ENCODE results near the gene PRKCE. TPM values are rescaled to one million over a fixed set of nuclear protein-coding genes. Genes with fewer than 3 reads are reported as not detected.

Gene PRKCE
- total RNA-seq, 3 donors from 2014 or later (not counting 1 experiment from before 2014, with no cell fraction given), result 35.2 to 42.1 (median 38.6) TPM

DNA sequence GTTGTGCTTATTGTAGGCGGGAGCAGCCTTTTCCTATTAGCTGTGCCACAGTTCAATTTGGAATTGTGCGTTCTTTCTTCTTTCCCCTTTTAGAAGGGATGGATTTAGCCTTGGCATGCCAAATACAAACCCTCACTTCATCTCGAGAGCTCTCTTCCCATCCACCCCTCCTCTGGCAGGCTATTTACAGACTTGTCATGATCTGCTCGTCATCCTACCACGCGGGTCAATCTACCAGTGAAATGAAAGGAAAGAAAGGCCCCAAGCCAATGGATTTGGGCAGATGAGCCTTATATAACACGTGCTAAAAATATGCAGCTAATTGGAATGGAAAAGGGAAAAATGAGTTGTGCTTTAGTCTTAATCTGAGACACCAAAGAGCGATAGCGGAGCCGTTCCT is 277.5 kb downstream of the PRKCE start:
- no peak overlapping the region for H3K27ac Mint-ChIP-seq
- no peaks in the 10 kb centered on the region for H3K9me3 Mint-ChIP-seq
- ATAC-seq (no peak), DNase-seq (no peak)
- peaks cover 0 to 20% of the 10 kb centered on the region in 2 donors for H3K4me1 Mint-ChIP-seq
- Histone ChIP-seq H3K27ac (ENCODE audit: low read length) (no peak overlapping the region), H3K9me3 (ENCODE audit: control insufficient read depth, insufficient read depth, low read length) (no peaks in the 10 kb centered on the region), H3K27me3 (ENCODE audit: control insufficient read depth, insufficient read depth, low read length) (no peaks in the 10 kb centered on the region), H3K4me1 (ENCODE audit: control insufficient read depth, insufficient read depth, low read length) (no peaks in the 10 kb centered on the region), H3K4me3 (ENCODE audit: low read length) (no peak overlapping the region), H3K36me3 (ENCODE audit: control insufficient read depth, insufficient read depth, low read length) (no peaks in the 10 kb centered on the region)
- intact Hi-C loops (cut with micrococcal nuclease), result no loop called here
- H3K4me3 Mint-ChIP-seq, result no peak overlapping the region
- TF ChIP-seq CTCF (IDR thresholded peaks at IDR 0.05), result no peak
- no peaks in the 10 kb centered on the region for H3K27me3 Mint-ChIP-seq (ENCODE audit: low read depth in 2 of 2)
- 92% methylated on average over 10 of the region's 10 CpGs for WGBS (ENCODE audit: insufficient coverage)
- no peaks in the 10 kb centered on the region for H3K36me3 Mint-ChIP-seq

DNA sequence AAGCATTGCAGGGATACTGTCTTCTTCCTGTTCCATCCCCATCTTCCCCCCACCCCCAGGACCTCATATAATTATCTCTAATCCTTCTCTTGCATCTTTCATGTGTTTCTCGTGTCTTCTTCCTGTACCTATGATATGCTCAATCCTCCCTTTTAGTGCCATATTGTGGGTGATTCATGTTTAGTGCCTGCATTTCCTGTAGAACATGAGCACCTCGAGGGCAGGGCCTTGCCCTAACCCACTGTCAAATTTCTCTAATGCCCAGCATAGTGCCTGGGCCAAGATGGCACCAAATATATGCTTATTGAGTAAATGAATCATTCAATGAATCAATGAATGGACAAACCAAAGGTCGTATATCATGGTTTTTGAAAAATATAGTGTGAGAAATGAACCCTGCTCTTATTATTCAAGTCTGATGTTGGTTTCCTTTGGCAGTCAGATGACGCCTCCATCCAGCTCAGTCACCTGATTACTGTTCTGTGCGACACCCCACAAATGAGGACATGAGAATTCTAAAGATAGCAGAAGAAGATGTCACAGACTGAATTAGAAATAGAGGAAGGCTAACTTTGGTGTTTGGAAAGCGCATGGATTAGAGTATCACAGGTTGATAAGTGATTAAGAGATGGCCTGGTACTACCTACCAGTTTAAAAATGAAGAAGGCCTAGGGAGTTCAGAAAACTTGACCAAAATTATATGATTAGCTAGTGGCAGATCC is 278.4 kb downstream of the PRKCE start:
- DNase-seq, result no peak
- no peaks in the 10 kb centered on the region for H3K27me3 Mint-ChIP-seq (ENCODE audit: low read depth in 2 of 2)
- no peak for TF ChIP-seq CTCF (IDR thresholded peaks at IDR 0.05)
- no peaks in the 10 kb centered on the region for H3K4me1 ChIP-seq (ENCODE audit: control insufficient read depth, insufficient read depth, low read length)
- no peak for ATAC-seq
- H3K36me3 ChIP-seq (ENCODE audit: control insufficient read depth, insufficient read depth, low read length), result no peaks in the 10 kb centered on the region
- H3K27me3 ChIP-seq (ENCODE audit: control insufficient read depth, insufficient read depth, low read length), result no peaks in the 10 kb centered on the region
- peak overlapping the region; percentile 41 for H3K27ac ChIP-seq (ENCODE audit: low read length)
- 71% methylated on average over 6 of the region's 6 CpGs for WGBS (ENCODE audit: insufficient coverage)
- H3K4me1 Mint-ChIP-seq, result peaks cover 0 to 20% of the 10 kb centered on the region in 2 donors
- H3K36me3 Mint-ChIP-seq, result no peaks in the 10 kb centered on the region
- no peak overlapping the region for H3K27ac Mint-ChIP-seq
- intact Hi-C loops (cut with micrococcal nuclease), result no loop called here
- no peak overlapping the region for H3K4me3 Mint-ChIP-seq
- no peaks in the 10 kb centered on the region for H3K9me3 ChIP-seq (ENCODE audit: control insufficient read depth, insufficient read depth, low read length)
- no peaks in the 10 kb centered on the region for H3K9me3 Mint-ChIP-seq
- no peak overlapping the region for H3K4me3 ChIP-seq (ENCODE audit: low read length)

- peaks cover 0 to 20% of the 10 kb centered on the region in 2 donors for H3K4me1 Mint-ChIP-seq
- no peaks in the 10 kb centered on the region for H3K27me3 ChIP-seq (ENCODE audit: control insufficient read depth, insufficient read depth, low read length)
- no peaks in the 10 kb centered on the region for H3K9me3 Mint-ChIP-seq
- TF ChIP-seq CTCF (IDR thresholded peaks at IDR 0.05), result no peak
- no peak overlapping the region for H3K27ac Mint-ChIP-seq
- H3K27ac ChIP-seq (ENCODE audit: low read length), result no peak overlapping the region
- no peaks in the 10 kb centered on the region for H3K9me3 ChIP-seq (ENCODE audit: control insufficient read depth, insufficient read depth, low read length)
- 81% methylated on average over 1 of the region's 1 CpG for WGBS (ENCODE audit: insufficient coverage)
- H3K36me3 ChIP-seq (ENCODE audit: control insufficient read depth, insufficient read depth, low read length), result no peaks in the 10 kb centered on the region
- no peak overlapping the region for H3K4me3 Mint-ChIP-seq
- no peak for DNase-seq
- H3K27me3 Mint-ChIP-seq (ENCODE audit: low read depth in 2 of 2), result no peaks in the 10 kb centered on the region
- no peak for ATAC-seq
- no peak overlapping the region for H3K4me3 ChIP-seq (ENCODE audit: low read length)
- intact Hi-C loops (cut with micrococcal nuclease), result no loop called here
- H3K4me1 ChIP-seq (ENCODE audit: control insufficient read depth, insufficient read depth, low read length), result no peaks in the 10 kb centered on the region
- H3K36me3 Mint-ChIP-seq, result no peaks in the 10 kb centered on the region
Observed at GRCh38 chr2:45930396-45930792, 278.9 kb downstream of the PRKCE start.
